ENCODE measurements around the gene SMG1. TPM values are rescaled to one million over a fixed set of nuclear protein-coding genes. Genes with fewer than 3 reads are reported as not detected.
A peak's percentile ranks its signal among the peaks of the same experiment; 100 is the strongest.

SMG1 gene
- total and polyA plus RNA-seq, 2 donors, result 20.8 to 31.9 TPM

GRCh38 chr16:18816286-18816685 lies 109.9 kb downstream of the SMG1 start:
- no peaks in the 10 kb centered on the region for H3K9me3 ChIP-seq (ENCODE audit: control insufficient read depth in 2 of 2, insufficient read depth in 1 of 2, low read length in 1 of 2)
- no peak overlapping the region for H3K27ac ChIP-seq (ENCODE audit: low read depth in 1 of 2, low read length in 1 of 2)
- no peak overlapping the region for H3K4me3 ChIP-seq (ENCODE audit: low read length in 2 of 2)
- no peak for DNase-seq (ENCODE audit: low read depth in 6 of 9, low spot score in 9 of 9)
- H3K27me3 ChIP-seq (ENCODE audit: control insufficient read depth in 2 of 2, insufficient read depth in 1 of 2, low read length in 1 of 2), result no peaks in the 10 kb centered on the region
- peaks cover 51 to 56% of the 10 kb centered on the region in 2 donors for H3K36me3 ChIP-seq (ENCODE audit: control insufficient read depth in 2 of 2, insufficient read depth in 2 of 2, low read length in 1 of 2)
- WGBS, result 98% methylated on average over 3 of the region's 3 CpGs
- H3K4me1 ChIP-seq (ENCODE audit: control insufficient read depth in 2 of 2, insufficient read depth in 2 of 2, low read length in 2 of 2), result no peaks in the 10 kb centered on the region

- Histone ChIP-seq H3K36me3 (ENCODE audit: control insufficient read depth in 2 of 2, insufficient read depth in 2 of 2, low read length in 1 of 2) (peaks cover 43 to 62% of the 10 kb centered on the region in 2 donors), H3K4me1 (ENCODE audit: control insufficient read depth in 2 of 2, insufficient read depth in 2 of 2, low read length in 2 of 2) (no peaks in the 10 kb centered on the region), H3K27ac (ENCODE audit: low read depth in 1 of 2, low read length in 1 of 2) (no peak overlapping the region), H3K4me3 (ENCODE audit: low read length in 2 of 2) (no peak overlapping the region), H3K27me3 (ENCODE audit: control insufficient read depth in 2 of 2, insufficient read depth in 1 of 2, low read length in 1 of 2) (no peaks in the 10 kb centered on the region), H3K9me3 (ENCODE audit: control insufficient read depth in 2 of 2, insufficient read depth in 1 of 2, low read length in 1 of 2) (no peaks in the 10 kb centered on the region)
- DNase-seq (ENCODE audit: low read depth in 6 of 9, low spot score in 9 of 9), result no peak
- 95% methylated on average over 3 of the region's 3 CpGs for WGBS
Observed at GRCh38 chr16:18811925-18812324, 114.3 kb downstream of the SMG1 start.

GRCh38 chr16:18809165-18809564 lies 117.0 kb downstream of the SMG1 start:
- 98% methylated on average over 13 of the region's 13 CpGs for WGBS
- no peak overlapping the region for H3K4me3 ChIP-seq (ENCODE audit: low read length in 2 of 2)
- H3K9me3 ChIP-seq (ENCODE audit: control insufficient read depth in 2 of 2, insufficient read depth in 1 of 2, low read length in 1 of 2), result no peaks in the 10 kb centered on the region
- DNase-seq (ENCODE audit: low read depth in 6 of 9, low spot score in 9 of 9), result no peak
- H3K27me3 ChIP-seq (ENCODE audit: control insufficient read depth in 2 of 2, insufficient read depth in 1 of 2, low read length in 1 of 2), result no peaks in the 10 kb centered on the region
- peaks cover 2 to 3% of the 10 kb centered on the region in 2 donors for H3K4me1 ChIP-seq (ENCODE audit: control insufficient read depth in 2 of 2, insufficient read depth in 2 of 2, low read length in 2 of 2)
- H3K36me3 ChIP-seq (ENCODE audit: control insufficient read depth in 2 of 2, insufficient read depth in 2 of 2, low read length in 1 of 2), result peaks cover 26 to 54% of the 10 kb centered on the region in 2 donors
- H3K27ac ChIP-seq (ENCODE audit: low read depth in 1 of 2, low read length in 1 of 2), result no peak overlapping the region

GRCh38 chr16:18805257-18805773 lies 120.9 kb downstream of the SMG1 start:
- Histone ChIP-seq H3K4me3 (ENCODE audit: low read length in 2 of 2) (no peak overlapping the region), H3K27ac (ENCODE audit: low read depth in 1 of 2, low read length in 1 of 2) (no peak overlapping the region), H3K36me3 (ENCODE audit: control insufficient read depth in 2 of 2, insufficient read depth in 2 of 2, low read length in 1 of 2) (peaks cover 10 to 33% of the 10 kb centered on the region in 2 donors), H3K27me3 (ENCODE audit: control insufficient read depth in 2 of 2, insufficient read depth in 1 of 2, low read length in 1 of 2) (no peaks in the 10 kb centered on the region), H3K9me3 (ENCODE audit: control insufficient read depth in 2 of 2, insufficient read depth in 1 of 2, low read length in 1 of 2) (peaks cover 0 to 4% of the 10 kb centered on the region in 2 donors), H3K4me1 (ENCODE audit: control insufficient read depth in 2 of 2, insufficient read depth in 2 of 2, low read length in 2 of 2) (peaks cover 9% of the 10 kb centered on the region in 2 donors)
- WGBS, result 62% methylated on average over 2 of the region's 2 CpGs
- DNase-seq (ENCODE audit: low read depth in 6 of 9, low spot score in 9 of 9), result no peak

- Histone ChIP-seq H3K27ac (ENCODE audit: low read depth in 1 of 2, low read length in 1 of 2) (peak overlapping the region in 1 of 2 donors; percentile 67), H3K27me3 (ENCODE audit: control insufficient read depth in 2 of 2, insufficient read depth in 1 of 2, low read length in 1 of 2) (no peaks in the 10 kb centered on the region), H3K4me3 (ENCODE audit: low read length in 2 of 2) (no peak overlapping the region), H3K4me1 (ENCODE audit: control insufficient read depth in 2 of 2, insufficient read depth in 2 of 2, low read length in 2 of 2) (peaks cover 16 to 17% of the 10 kb centered on the region in 2 donors), H3K9me3 (ENCODE audit: control insufficient read depth in 2 of 2, insufficient read depth in 1 of 2, low read length in 1 of 2) (peaks cover 0 to 4% of the 10 kb centered on the region in 2 donors), H3K36me3 (ENCODE audit: control insufficient read depth in 2 of 2, insufficient read depth in 2 of 2, low read length in 1 of 2) (peaks cover 10 to 26% of the 10 kb centered on the region in 2 donors)
- WGBS, result 65% methylated on average over 3 of the region's 3 CpGs
- no peak for DNase-seq (ENCODE audit: low read depth in 6 of 9, low spot score in 9 of 9)
Observed at GRCh38 chr16:18804540-18804939, 121.7 kb downstream of the SMG1 start.

- H3K9me3 ChIP-seq (ENCODE audit: control insufficient read depth in 2 of 2, insufficient read depth in 1 of 2, low read length in 1 of 2), result peaks cover 0 to 4% of the 10 kb centered on the region in 2 donors
- WGBS, result 62% methylated on average over 5 of the region's 5 CpGs
- H3K4me1 ChIP-seq (ENCODE audit: control insufficient read depth in 2 of 2, insufficient read depth in 2 of 2, low read length in 2 of 2), result peaks cover 17 to 18% of the 10 kb centered on the region in 2 donors
- H3K27me3 ChIP-seq (ENCODE audit: control insufficient read depth in 2 of 2, insufficient read depth in 1 of 2, low read length in 1 of 2), result no peaks in the 10 kb centered on the region
- peaks cover 2 to 18% of the 10 kb centered on the region in 2 donors for H3K36me3 ChIP-seq (ENCODE audit: control insufficient read depth in 2 of 2, insufficient read depth in 2 of 2, low read length in 1 of 2)
- DNase-seq (ENCODE audit: low read depth in 6 of 9, low spot score in 9 of 9), result no peak
- H3K27ac ChIP-seq (ENCODE audit: low read depth in 1 of 2, low read length in 1 of 2), result peak overlapping the region; percentile 40 to 67
- no peak overlapping the region for H3K4me3 ChIP-seq (ENCODE audit: low read length in 2 of 2)
Observed at GRCh38 chr16:18803569-18804462, 122.4 kb downstream of the SMG1 start.

GRCh38 chr16:18802767-18803343 lies 123.4 kb downstream of the SMG1 start:
- peak overlapping the region in 1 of 2 donors; percentile 38 for H3K27ac ChIP-seq (ENCODE audit: low read depth in 1 of 2, low read length in 1 of 2)
- H3K4me1 ChIP-seq (ENCODE audit: control insufficient read depth in 2 of 2, insufficient read depth in 2 of 2, low read length in 2 of 2), result peaks cover 17 to 18% of the 10 kb centered on the region in 2 donors
- no peaks in the 10 kb centered on the region for H3K27me3 ChIP-seq (ENCODE audit: control insufficient read depth in 2 of 2, insufficient read depth in 1 of 2, low read length in 1 of 2)
- WGBS, result 98% methylated on average over 16 of the region's 16 CpGs
- H3K4me3 ChIP-seq (ENCODE audit: low read length in 2 of 2), result no peak overlapping the region
- peaks cover 0 to 14% of the 10 kb centered on the region in 2 donors for H3K36me3 ChIP-seq (ENCODE audit: control insufficient read depth in 2 of 2, insufficient read depth in 2 of 2, low read length in 1 of 2)
- H3K9me3 ChIP-seq (ENCODE audit: control insufficient read depth in 2 of 2, insufficient read depth in 1 of 2, low read length in 1 of 2), result peaks cover 0 to 4% of the 10 kb centered on the region in 2 donors
- no peak for DNase-seq (ENCODE audit: low read depth in 6 of 9, low spot score in 9 of 9)

GRCh38 chr16:18801145-18801972 lies 124.8 kb downstream of the SMG1 start, which contains the start of gene ARL6IP1:
Gene ARL6IP1, minus strand, starts transcription at chr16:18801549. Its CDS starts 83 bp downstream, at chr16:18801466.
- H3K27ac ChIP-seq (ENCODE audit: low read depth in 1 of 2, low read length in 1 of 2), result peak within 1 kb of the TSS; percentile 93 to 96
- peaks cover 3 to 12% of the 10 kb centered on the region in 2 donors for H3K36me3 ChIP-seq (ENCODE audit: control insufficient read depth in 2 of 2, insufficient read depth in 2 of 2, low read length in 1 of 2)
- H3K27me3 ChIP-seq (ENCODE audit: control insufficient read depth in 2 of 2, insufficient read depth in 1 of 2, low read length in 1 of 2), result no peaks in the 10 kb centered on the region
- DNase-seq (ENCODE audit: low read depth in 6 of 9, low spot score in 9 of 9), result peak; percentile 92 to 99 (median 98)
- H3K4me1 ChIP-seq (ENCODE audit: control insufficient read depth in 2 of 2, insufficient read depth in 2 of 2, low read length in 2 of 2), result peaks cover 17 to 18% of the 10 kb centered on the region in 2 donors
- H3K4me3 ChIP-seq (ENCODE audit: low read length in 2 of 2), result peak within 1 kb of the TSS; percentile 75 to 87
- under 1% methylated on average over 77 of the region's 77 CpGs for WGBS
- H3K9me3 ChIP-seq (ENCODE audit: control insufficient read depth in 2 of 2, insufficient read depth in 1 of 2, low read length in 1 of 2), result peaks cover 0 to 4% of the 10 kb centered on the region in 2 donors

All from thymus (tissue), 11 donors.